NCI-H2196 (cell line): ENCODE results near the gene FLNB.

ENCODE experiments used
- DNase-seq: peaks from one replicate; lab custom pipeline; 2025; ENCODE audit not compliant: unreplicated experiment; lab: John Stamatoyannopoulos, UW

FLNB gene

GRCh38 chr3:58009026-58009748 lies 965 bp downstream of the FLNB start:
- DNase-seq = no peak

- DNase-seq = peak; percentile 28
These were observed 1.7 kb downstream of the FLNB start for GRCh38 chr3:58009749-58010535.

GRCh38 chr3:58010562-58010961 lies 2.3 kb downstream of the FLNB start:
- no peak for DNase-seq

- DNase-seq = no peak
These were observed 3.4 kb downstream of the FLNB start for GRCh38 chr3:58011580-58011979.

GRCh38 chr3:58012302-58012701 lies 4.1 kb downstream of the FLNB start:
- no peak for DNase-seq

- DNase-seq = no peak
These were observed 4.9 kb downstream of the FLNB start for GRCh38 chr3:58013099-58013498.

GRCh38 chr3:58013973-58014649 lies 5.9 kb downstream of the FLNB start:
- DNase-seq = no peak

GRCh38 chr3:58015520-58015915 lies 7.3 kb downstream of the FLNB start:
- DNase-seq = no peak

- DNase-seq = no peak
These were observed 8.5 kb downstream of the FLNB start for GRCh38 chr3:58016710-58017109.

GRCh38 chr3:58018892-58019742 lies 10.9 kb downstream of the FLNB start:
- no peak for DNase-seq

- DNase-seq = no peak
These were observed 12.5 kb downstream of the FLNB start for GRCh38 chr3:58020783-58021071.

- peak; percentile 65 for DNase-seq
These were observed 13.1 kb downstream of the FLNB start for GRCh38 chr3:58021072-58021959.

- DNase-seq = no peak
These were observed 13.7 kb downstream of the FLNB start for GRCh38 chr3:58021962-58022361.

- no peak for DNase-seq
These were observed 14.3 kb downstream of the FLNB start for GRCh38 chr3:58022490-58022889.

- DNase-seq = no peak
These were observed 15.3 kb downstream of the FLNB start for GRCh38 chr3:58023531-58023930.

- DNase-seq = no peak
These were observed 17.2 kb downstream of the FLNB start for GRCh38 chr3:58025406-58025805.

GRCh38 chr3:58025837-58026569 lies 17.8 kb downstream of the FLNB start:
- DNase-seq = peak; percentile 77

- no peak for DNase-seq
These were observed 18.4 kb downstream of the FLNB start for GRCh38 chr3:58026598-58026997.

GRCh38 chr3:58027704-58028317 lies 19.6 kb downstream of the FLNB start:
- DNase-seq = no peak
